Ovary (tissue), 3 donors: Measurements from ENCODE around the gene RASD1.

ENCODE experiments used
- CTCF ChIP-seq, 3 donors: fragments of 450-650 bp in 2 of 3; fragments of 200-600 bp in 1 of 3; IDR thresholded peaks; one replicate each; pipeline versions ENCODE4 v1.5.1 to v1.8.0; 2016 to 2022; ENCODE audit warnings: antibody characterized with exemption in 3 of 3, mild to moderate bottlenecking in 1 of 3
- EP300 ChIP-seq: sonication (generic); formaldehyde crosslinking; IDR thresholded peaks from one replicate; pipeline ENCODE4 v1.6.1; 2017; ENCODE audit warnings: antibody characterized with exemption
- POLR2A ChIP-seq: fragments of 450-650 bp; IDR thresholded peaks from one replicate; pipeline ENCODE4 v1.6.1; 2017; ENCODE audit warnings: antibody characterized with exemption, mild to moderate bottlenecking, moderate library complexity
- donor health status: DM: no; HTN: no; CAD: no.

GRCh38 chr17:17491546-17491988 is 4.6 kb downstream of the RASD1 start:
- TF ChIP-seq CTCF (IDR thresholded peaks at IDR 0.05) (no peak), POLR2A (no peak), EP300 (no peak)
